Inflammatory macrophage treated with lipopolysaccharide for 4 hours (primary cell): ENCODE data around the gene F10.
"Not testable (repeated sequence)": the region's sequence is repeated elsewhere in the genome, so short reads cannot be mapped to it uniquely, and the experiment has no call there.

ENCODE experiments used
- DNase-seq: peaks from one replicate; pipeline ENCODE4 v3.0.0-alpha.2; 2020

Gene F10

GRCh38 chr13:113102727-113103126 is 19.9 kb upstream of the F10 start:
- DNase-seq = no peak

- no peak for DNase-seq
Measured at GRCh38 chr13:113103646-113104045, 19.0 kb upstream of the F10 start.

- DNase-seq = no peak
Measured at GRCh38 chr13:113105032-113105920, 17.3 kb upstream of the F10 start, which contains the start of gene F7. Gene F7, plus strand, starts transcription at chr13:113105791. Its CDS starts 51 bp downstream, at chr13:113105842.

- DNase-seq = no peak
Measured at GRCh38 chr13:113105921-113106452, 16.6 kb upstream of the F10 start.

GRCh38 chr13:113106711-113107351 is 15.8 kb upstream of the F10 start:
- DNase-seq = no peak

GRCh38 chr13:113108521-113108920 is 14.1 kb upstream of the F10 start:
- DNase-seq = not testable (repeated sequence)

GRCh38 chr13:113109151-113110047 is 13.2 kb upstream of the F10 start:
- no peak for DNase-seq

- peak; percentile 1 for DNase-seq
Measured at GRCh38 chr13:113110048-113110851, 12.3 kb upstream of the F10 start.

GRCh38 chr13:113110852-113111315 is 11.7 kb upstream of the F10 start:
- DNase-seq = no peak

- DNase-seq = not testable (repeated sequence)
Measured at GRCh38 chr13:113111821-113112220, 10.8 kb upstream of the F10 start.

GRCh38 chr13:113112475-113112874 is 10.1 kb upstream of the F10 start:
- DNase-seq = not testable (repeated sequence)

GRCh38 chr13:113112893-113113845 is 9.4 kb upstream of the F10 start:
- no peak for DNase-seq

- DNase-seq = no peak
Measured at GRCh38 chr13:113113846-113114271, 8.7 kb upstream of the F10 start.

GRCh38 chr13:113114511-113115362 is 7.9 kb upstream of the F10 start:
- DNase-seq = no peak

GRCh38 chr13:113115363-113116205 is 7.0 kb upstream of the F10 start:
- DNase-seq = no peak

- DNase-seq = no peak
Measured at GRCh38 chr13:113116206-113116800, 6.3 kb upstream of the F10 start.

GRCh38 chr13:113116871-113117271 is 5.7 kb upstream of the F10 start:
- no peak for DNase-seq

GRCh38 chr13:113117335-113117872 is 5.2 kb upstream of the F10 start:
- DNase-seq = no peak
